Vagina (tissue), 2 donors: ENCODE measurements around the gene KLHDC9. TPM values are rescaled to one million over a fixed set of nuclear protein-coding genes. Genes with fewer than 3 reads are reported as not detected.

ENCODE experiments used
- DNase-seq, 2 donors: peaks; one replicate each; pipeline ENCODE4 v3.0.0-alpha.2; 2017; ENCODE audit errors: extremely low spot score in 2 of 2
- H3K27ac ChIP-seq: fragments of 200-600 bp; sonication (generic); one replicate; pipeline ENCODE4 v1.5.1; 2019
- H3K27me3 ChIP-seq: fragments of 200-600 bp; sonication (generic); one replicate; pipeline ENCODE4 v1.5.1; 2019
- H3K36me3 ChIP-seq, 2 donors: fragments of 200-600 bp; sonication (generic); one replicate each; pipeline ENCODE4 v1.5.1; 2017 to 2019
- H3K4me1 ChIP-seq: fragments of 200-600 bp; sonication (generic); one replicate; pipeline ENCODE4 v1.5.1; 2019
- H3K4me3 ChIP-seq, 2 donors: fragments of 200-600 bp; sonication (generic); 1 replicate in 1 of 2; 2 replicates in 1 of 2; pipeline ENCODE4 v1.5.1; 2016 to 2019
- H3K9me3 ChIP-seq: fragments of 200-600 bp; sonication (generic); one replicate; pipeline ENCODE4 v1.5.1; 2019
- POLR2A ChIP-seq, 2 donors: fragments of 450-650 bp; IDR thresholded peaks; one replicate each; pipeline ENCODE4 v1.6.1; 2017; ENCODE audit warnings: antibody characterized with exemption in 2 of 2, mild to moderate bottlenecking in 2 of 2, moderate library complexity in 2 of 2
- POLR2AphosphoS5 ChIP-seq, 2 donors: sonication (generic); formaldehyde crosslinking; IDR thresholded peaks; one replicate each; pipeline ENCODE4 v1.9.0; 2017; ENCODE audit warnings: antibody characterized with exemption in 2 of 2, mild to moderate bottlenecking in 2 of 2, low read depth in 1 of 2; ENCODE audit not compliant: insufficient read depth in 1 of 2
- intact Hi-C: fragments of 100-400 bp; cut with DNase I; formaldehyde crosslinking; loops from one replicate; pipeline ENCODE4 v1.15.1; 2023
- total RNA-seq: library from RNA; depleted of rRNA; stranded (reverse); fragments of >200 nt; gene quantifications from one replicate; pipeline ENCODE4 v1.2.3, GENCODE V29; 2016
- TF ChIP-seq, protein P1 (sequence below), 3 experiments: fragments of 450-650 bp in 2 of 3; fragments of 200-600 bp in 1 of 3; sonication (generic) in 1 of 3; IDR thresholded peaks; one replicate each; pipeline ENCODE4 v1.5.1; 2017 to 2019; ENCODE audit warnings: antibody characterized with exemption in 3 of 3, mild to moderate bottlenecking in 2 of 3, moderate library complexity in 2 of 3

KLHDC9 gene
- total RNA-seq, 1 donor from 2014 or later, result 9.3 TPM

DNA sequence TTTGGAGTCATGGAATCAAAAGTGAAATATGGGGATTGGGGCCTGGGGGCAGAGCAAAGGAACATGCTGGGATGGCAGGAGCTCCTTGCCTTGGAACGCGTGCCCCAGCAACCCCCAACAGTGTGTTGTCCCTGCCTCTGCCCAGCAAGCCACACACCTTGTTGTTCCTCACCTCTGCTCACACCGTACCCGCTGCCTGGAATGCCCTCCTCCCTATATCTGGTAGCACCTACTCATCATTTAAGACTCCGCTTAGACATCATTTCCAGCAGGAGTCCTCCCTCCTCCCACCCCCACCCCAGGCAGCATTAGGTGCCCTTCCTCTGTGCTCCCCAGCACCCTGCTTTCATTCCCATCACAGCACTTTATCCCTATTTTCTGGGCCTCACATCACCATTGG is 16.6 kb upstream of the KLHDC9 start:
- no peak for TF ChIP-seq POLR2A (IDR thresholded peaks at IDR 0.05)
- TF ChIP-seq, protein P1, sequence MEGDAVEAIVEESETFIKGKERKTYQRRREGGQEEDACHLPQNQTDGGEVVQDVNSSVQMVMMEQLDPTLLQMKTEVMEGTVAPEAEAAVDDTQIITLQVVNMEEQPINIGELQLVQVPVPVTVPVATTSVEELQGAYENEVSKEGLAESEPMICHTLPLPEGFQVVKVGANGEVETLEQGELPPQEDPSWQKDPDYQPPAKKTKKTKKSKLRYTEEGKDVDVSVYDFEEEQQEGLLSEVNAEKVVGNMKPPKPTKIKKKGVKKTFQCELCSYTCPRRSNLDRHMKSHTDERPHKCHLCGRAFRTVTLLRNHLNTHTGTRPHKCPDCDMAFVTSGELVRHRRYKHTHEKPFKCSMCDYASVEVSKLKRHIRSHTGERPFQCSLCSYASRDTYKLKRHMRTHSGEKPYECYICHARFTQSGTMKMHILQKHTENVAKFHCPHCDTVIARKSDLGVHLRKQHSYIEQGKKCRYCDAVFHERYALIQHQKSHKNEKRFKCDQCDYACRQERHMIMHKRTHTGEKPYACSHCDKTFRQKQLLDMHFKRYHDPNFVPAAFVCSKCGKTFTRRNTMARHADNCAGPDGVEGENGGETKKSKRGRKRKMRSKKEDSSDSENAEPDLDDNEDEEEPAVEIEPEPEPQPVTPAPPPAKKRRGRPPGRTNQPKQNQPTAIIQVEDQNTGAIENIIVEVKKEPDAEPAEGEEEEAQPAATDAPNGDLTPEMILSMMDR (IDR thresholded peaks at IDR 0.05), result no peak
- no peak for TF ChIP-seq POLR2AphosphoS5 (IDR thresholded peaks at IDR 0.05; ENCODE audit: insufficient read depth in 1 of 2, low read depth in 1 of 2)
- H3K9me3 ChIP-seq, result no peaks in the 10 kb centered on the region
- intact Hi-C loops, result no loop called here
- DNase-seq, result no peak
- no peak overlapping the region for H3K4me3 ChIP-seq
- H3K27ac ChIP-seq, result peak overlapping the region; percentile 77
- no peaks in the 10 kb centered on the region for H3K36me3 ChIP-seq
- no peaks in the 10 kb centered on the region for H3K4me1 ChIP-seq
- H3K27me3 ChIP-seq, result no peaks in the 10 kb centered on the region

DNA sequence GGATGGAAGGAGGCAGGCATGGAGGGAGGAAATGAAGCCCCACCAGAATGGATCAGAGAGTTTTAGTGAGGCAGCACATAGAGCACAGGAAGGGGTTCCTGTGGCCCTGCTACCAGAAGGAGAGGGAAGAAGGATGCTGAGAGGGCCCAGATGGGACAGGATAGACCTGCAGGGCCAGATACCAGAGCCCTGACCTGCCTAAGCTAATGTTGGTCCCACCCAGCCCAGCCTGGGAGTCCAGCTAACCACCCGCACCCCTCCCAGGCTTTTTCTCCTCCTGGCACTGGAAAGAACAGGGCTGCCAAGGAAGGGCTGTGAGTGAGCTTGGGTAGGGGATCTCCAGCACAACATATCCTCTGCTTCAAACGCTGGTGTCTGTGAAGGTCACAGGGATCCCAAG is 15.7 kb upstream of the KLHDC9 start:
- Histone ChIP-seq H3K27ac (peak overlapping the region; percentile 77), H3K36me3 (no peaks in the 10 kb centered on the region), H3K4me3 (no peak overlapping the region), H3K9me3 (no peaks in the 10 kb centered on the region), H3K27me3 (no peaks in the 10 kb centered on the region), H3K4me1 (no peaks in the 10 kb centered on the region)
- no peak for DNase-seq
- TF ChIP-seq POLR2A (IDR thresholded peaks at IDR 0.05) (no peak), POLR2AphosphoS5 (IDR thresholded peaks at IDR 0.05; ENCODE audit: insufficient read depth in 1 of 2, low read depth in 1 of 2) (no peak)
- TF ChIP-seq, protein P1 (IDR thresholded peaks at IDR 0.05), result no peak
- intact Hi-C loops, result no loop called here

DNA sequence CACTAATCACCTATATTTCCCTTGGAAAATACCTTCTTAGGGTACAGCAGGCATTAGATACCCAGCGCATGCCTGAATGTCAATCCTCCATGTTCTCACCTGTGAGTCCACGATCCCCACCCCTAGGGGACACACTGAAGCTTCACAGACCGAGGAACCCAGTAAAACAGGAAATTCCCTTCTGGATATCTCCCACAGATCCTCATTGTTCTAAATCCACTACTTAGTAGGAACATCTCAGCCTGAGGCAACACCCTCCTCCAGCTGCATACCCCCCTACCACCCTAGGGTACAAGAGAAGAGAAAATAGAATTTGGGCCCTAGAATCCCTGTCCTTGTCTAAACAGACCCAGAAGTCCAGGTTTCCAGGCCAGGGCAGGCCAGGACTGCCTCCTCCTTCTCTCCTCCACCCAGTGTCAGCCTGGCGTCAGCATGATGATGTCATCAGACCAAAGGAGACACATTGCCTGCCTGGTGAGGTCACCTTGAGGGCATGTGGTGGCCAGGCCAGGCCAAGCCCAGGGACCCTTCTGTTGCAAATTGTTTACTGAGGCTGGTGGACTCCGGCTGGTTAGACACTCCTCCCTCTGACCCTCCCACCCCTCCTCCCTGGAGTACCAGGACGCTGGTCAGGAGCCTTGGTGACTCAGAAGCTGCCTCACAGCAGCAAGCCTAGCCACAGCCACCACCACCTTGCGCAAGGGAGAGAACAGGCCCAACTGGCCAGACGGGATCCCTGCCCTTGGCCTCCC is 15.0 kb upstream of the KLHDC9 start:
- Histone ChIP-seq H3K36me3 (no peaks in the 10 kb centered on the region), H3K4me1 (no peaks in the 10 kb centered on the region), H3K4me3 (no peak overlapping the region), H3K27me3 (no peaks in the 10 kb centered on the region), H3K9me3 (no peaks in the 10 kb centered on the region), H3K27ac (peak overlapping the region; percentile 77)
- TF ChIP-seq POLR2A (IDR thresholded peaks at IDR 0.05) (no peak), POLR2AphosphoS5 (IDR thresholded peaks at IDR 0.05; ENCODE audit: insufficient read depth in 1 of 2, low read depth in 1 of 2) (peak; percentile 21 to 75)
- TF ChIP-seq, protein P1 (IDR thresholded peaks at IDR 0.05), result no peak
- DNase-seq, result no peak
- intact Hi-C loops, result no loop called here

DNA sequence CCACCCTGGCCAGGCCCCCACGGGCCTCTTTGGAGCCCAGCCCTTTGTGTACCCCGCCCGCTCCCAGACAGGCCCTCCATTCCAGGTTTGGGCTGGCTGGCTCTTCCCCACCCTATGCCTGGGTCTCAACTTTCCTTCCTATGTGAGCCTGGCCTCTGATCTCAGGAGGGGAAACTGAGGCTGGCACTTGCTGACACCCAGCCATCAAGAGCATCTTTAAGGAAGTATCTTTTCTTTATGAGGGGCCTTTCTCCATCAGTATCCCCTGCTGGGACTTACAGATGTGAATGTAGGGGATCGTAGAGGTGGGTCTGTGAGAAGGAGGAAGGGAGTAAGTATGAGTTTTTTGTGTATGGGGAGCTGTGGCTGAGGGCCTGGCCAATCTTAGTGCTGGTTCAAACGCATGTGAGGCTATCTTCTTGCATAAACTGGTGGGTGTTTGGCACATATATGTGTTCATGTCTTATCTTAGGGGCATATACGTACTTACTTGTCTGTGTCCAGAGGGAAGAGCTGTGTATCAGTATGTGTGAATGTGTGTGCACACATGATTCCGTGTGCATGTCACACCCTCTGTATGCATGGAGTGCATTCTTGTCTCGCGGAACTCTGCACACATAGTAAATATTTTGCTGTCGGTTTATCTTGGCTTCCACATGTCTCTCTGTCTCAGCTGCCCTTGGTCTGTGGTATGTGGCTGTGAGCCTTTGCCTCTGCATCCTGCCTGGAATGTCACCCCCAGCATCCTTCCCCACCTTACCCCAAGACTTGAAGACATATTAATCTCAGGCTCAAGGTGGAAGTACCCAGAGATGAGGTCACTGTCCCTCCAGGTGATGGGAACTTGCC is 14.2 kb upstream of the KLHDC9 start:
- DNase-seq, result no peak
- peak overlapping the region; percentile 77 for H3K27ac ChIP-seq
- H3K4me3 ChIP-seq, result peak overlapping the region in 1 of 2 donors; percentile 41

More for the DNA sequence above, 14.2 kb upstream of the KLHDC9 start:
- Histone ChIP-seq H3K36me3 (no peaks in the 10 kb centered on the region), H3K4me1 (no peaks in the 10 kb centered on the region), H3K27me3 (no peaks in the 10 kb centered on the region), H3K9me3 (no peaks in the 10 kb centered on the region)
- intact Hi-C loops, result no loop called here
- TF ChIP-seq POLR2AphosphoS5 (IDR thresholded peaks at IDR 0.05; ENCODE audit: insufficient read depth in 1 of 2, low read depth in 1 of 2) (peak in 1 of 2 donors; percentile 3), POLR2A (IDR thresholded peaks at IDR 0.05) (no peak)
- TF ChIP-seq, protein P1 (IDR thresholded peaks at IDR 0.05), result no peak
